HepG2 (cell line): ENCODE results near the gene PRUNE1. TPM values are rescaled to one million over a fixed set of nuclear protein-coding genes. Genes with fewer than 3 reads are reported as not detected.

Source experiments
- ATAC-seq: fragments of 200-7000 bp; cut with Tn5 transposase; 3 replicates; pipeline ENCODE4 v1.9.1; 2020; ENCODE audit warnings: mild to moderate bottlenecking, moderate library complexity
- BruUV-seq: library from RNA; stranded (reverse); fragments of 400-500 nt; replicated peaks from 2 replicates; lab custom pipeline; 2021; lab: Mats Ljungman, UMichigan
- CTCF ChIA-PET: fragments of 300-600 bp; formaldehyde crosslinking; extraction: SDS; loops from one replicate; lab custom pipeline; 2021; ENCODE audit warnings: low total read pairs, inconsistent platforms, low intra/inter-chr PET ratio; lab: Yijun Ruan, JAX
- POLR2A ChIA-PET: fragments of 350-600 bp; sonication (Branson Sonifier 250); formaldehyde crosslinking; loops from one replicate; lab custom pipeline; 2020; ENCODE audit warnings: antibody characterized with exemption, inconsistent platforms; lab: Yijun Ruan, JAX
- DNase-seq: peaks from one replicate; pipeline ENCODE4 v3.0.0-alpha.2; 2015; ENCODE audit warnings: low spot score
- FAIRE-seq: peaks from 3 replicates; lab custom pipeline; 2011; peaks lifted over from hg19 to GRCh38; lab: Jason Lieb, UNC
- H2AFZ ChIP-seq: one replicate; pipeline ENCODE4 v1.6.1; 2011; ENCODE audit warnings: low read length, inconsistent platforms
- H3K27ac ChIP-seq: fragments of 300-600 bp; 3 replicates; pipeline ENCODE4 v1.8.0; 2011; ENCODE audit warnings: mixed run types, mild to moderate bottlenecking, mixed read lengths, low read length, inconsistent platforms; ENCODE audit not compliant: insufficient read depth; ENCODE audit errors: extremely low read length
- H3K27me3 ChIP-seq, 2 experiments: fragments of 200-600 bp in 1 of 2; 2 replicates in 1 of 2; 3 replicates in 1 of 2; pipeline versions ENCODE4 v1.6.0 to v1.8.0; 2011; ENCODE audit warnings: low read length in 2 of 2, mild to moderate bottlenecking in 2 of 2, moderate library complexity in 2 of 2, inconsistent platforms in 1 of 2; ENCODE audit not compliant: insufficient read depth in 2 of 2, control insufficient read depth in 1 of 2
- H3K36me3 ChIP-seq, 2 experiments: fragments of 200-600 bp in 1 of 2; replicated peaks in 1 of 2; 2 replicates in 1 of 2; 3 replicates in 1 of 2; pipeline versions ENCODE4 v1.5.1 to v1.8.0; 2011; ENCODE audit warnings: low read length in 2 of 2, inconsistent platforms in 1 of 2; ENCODE audit not compliant: insufficient read depth in 2 of 2, control insufficient read depth in 1 of 2
- H3K4me1 ChIP-seq: 2 replicates; pipeline ENCODE4 v1.5.1; 2012; ENCODE audit warnings: low read length, inconsistent platforms; ENCODE audit not compliant: insufficient read depth
- H3K4me2 ChIP-seq: 2 replicates; pipeline ENCODE4 v1.6.0; 2011; ENCODE audit warnings: low read depth, low read length, inconsistent platforms
- H3K4me3 ChIP-seq, 3 experiments: fragments of 200-600 bp in 1 of 3; sonication (generic), shearing (Covaris generic) in 1 of 3; replicated peaks in 1 of 3; 2 replicates each; pipeline ENCODE4 v1.5.1; 2011 to 2016; ENCODE audit warnings: low read length in 3 of 3, inconsistent platforms in 2 of 3, low read depth in 2 of 3, mild to moderate bottlenecking in 2 of 3, control low read depth in 1 of 3, mixed read lengths in 1 of 3; ENCODE audit not compliant: insufficient read depth in 1 of 3
- H3K79me2 ChIP-seq: one replicate; pipeline ENCODE4 v1.6.1; 2011; ENCODE audit warnings: low read length, inconsistent platforms; ENCODE audit not compliant: insufficient read depth
- H3K9ac ChIP-seq: 2 replicates; pipeline ENCODE4 v1.6.0; 2011; ENCODE audit warnings: mild to moderate bottlenecking, low read depth, low read length, inconsistent platforms; ENCODE audit not compliant: insufficient read depth
- H3K9me3 ChIP-seq: 2 replicates; pipeline ENCODE4 v1.5.1; 2012; ENCODE audit warnings: mild to moderate bottlenecking, low read length
- H4K20me1 ChIP-seq: 2 replicates; pipeline ENCODE4 v1.6.0; 2011; ENCODE audit warnings: inconsistent platforms, mild to moderate bottlenecking, low read length, moderate library complexity; ENCODE audit not compliant: insufficient read depth
- CTCF ChIP-seq: sonication (generic); formaldehyde crosslinking; IDR thresholded peaks from 2 replicates; pipeline ENCODE4 v1.5.0; 2020; ENCODE audit warnings: mild to moderate bottlenecking, missing genetic modification reagents, moderate library complexity
- FOXK1 ChIP-seq: sonication (generic); formaldehyde crosslinking; IDR thresholded peaks from 2 replicates; pipeline ENCODE4 v1.4.0; 2020; ENCODE audit warnings: low read depth, missing genetic modification reagents, borderline replicate concordance
- IRF2 ChIP-seq: IDR thresholded peaks from 2 replicates; pipeline ENCODE4 v1.6.1; 2018; ENCODE audit warnings: missing genetic modification reagents, missing compliant biosample characterization
- KDM1A ChIP-seq: IDR thresholded peaks from 2 replicates; pipeline ENCODE4 v1.6.1; 2016; ENCODE audit warnings: missing compliant biosample characterization
- POLR2AphosphoS5 ChIP-seq: IDR thresholded peaks from 2 replicates; pipeline ENCODE4 v1.6.1; 2012; ENCODE audit warnings: low read depth, low read length
- RELA ChIP-seq: sonication (generic); formaldehyde crosslinking; IDR thresholded peaks from 2 replicates; pipeline ENCODE4 v1.4.0; 2020; ENCODE audit warnings: missing genetic modification reagents
- SAP130 ChIP-seq: IDR thresholded peaks from 2 replicates; pipeline ENCODE4 v1.6.1; 2016; ENCODE audit warnings: low read depth
- SMC3 ChIP-seq: IDR thresholded peaks from 2 replicates; pipeline ENCODE4 v1.6.1; 2011; ENCODE audit warnings: low read length, improper control_type of control experiment
- THAP11 ChIP-seq: IDR thresholded peaks from 2 replicates; pipeline ENCODE4 v1.6.1; 2016; ENCODE audit warnings: missing biosample characterization, missing genetic modification reagents
- XRCC5 ChIP-seq: fragments of 200-400 bp; formaldehyde crosslinking; optimal IDR thresholded peaks from 2 replicates; pipeline ENCODE3; 2017; ENCODE audit warnings: mild to moderate bottlenecking, low read length
- ZNF781 ChIP-seq: sonication (generic); formaldehyde crosslinking; IDR thresholded peaks from 2 replicates; pipeline ENCODE4 v1.5.1; 2020; ENCODE audit warnings: borderline replicate concordance, mild to moderate bottlenecking, missing genetic modification reagents; ENCODE audit errors: not compliant biosample characterization
- WGBS: methylation state at CpG from one replicate; pipeline ENCODE4 v1.1.6; 2017; ENCODE audit warnings: low lambda C conversion rate; 5-methylcytosine and 5-hydroxymethylcytosine counted together
- in situ Hi-C: cut with HindIII; loops from 2 replicates; pipeline ENCODE4 v1.10.0; 2017; ENCODE audit warnings: low pct_unique_long_range_greater_than_20kb; ENCODE audit not compliant: extremely low pct_ligation_motif_present
- intact Hi-C: fragments of 100-400 bp; cut with micrococcal nuclease; formaldehyde crosslinking; loops from one replicate; pipeline ENCODE4 v1.10.0; 2022; ENCODE audit not compliant: unreplicated experiment
- polyA plus RNA-seq, 8 experiments: library from polyadenylated mRNA; depleted of rRNA in 3 of 8; stranded (reverse) in 7 of 8; unstranded in 1 of 8; fragments of >200 nt; fragmentation: Illumina TruSeq in 4 of 8; extraction: Trizol in 4 of 8; gene quantifications; 2 replicates each; pipeline versions ENCODE4 v1.2.1 to v1.2.3, GENCODE V29; 2011 to 2016; ENCODE audit warnings: low read depth in 4 of 8, missing spikeins in 1 of 8, mixed read lengths in 1 of 8; ENCODE audit not compliant: insufficient read depth in 1 of 8
- total RNA-seq, 5 experiments: library from RNA; depleted of rRNA; stranded (reverse); fragments of >200 nt; fragmentation: Illumina TruSeq; extraction: Trizol; gene quantifications; 2 replicates each; pipeline ENCODE4 v1.2.3, GENCODE V29; 2016; ENCODE audit warnings: low read depth in 1 of 5
- TF ChIP-seq, protein P1 (sequence below): sonication (generic); formaldehyde crosslinking; IDR thresholded peaks from 2 replicates; pipeline ENCODE4 v1.4.0; 2020; ENCODE audit warnings: mild to moderate bottlenecking, missing genetic modification reagents, borderline replicate concordance
- TF ChIP-seq, protein P2 (sequence below), 2 experiments: fragments of 450-650 bp in 1 of 2; sonication (generic) in 1 of 2; formaldehyde crosslinking; IDR thresholded peaks; 2 replicates each; pipeline versions ENCODE4 v1.5.0 to v1.8.0; 2020 to 2022; ENCODE audit warnings: mild to moderate bottlenecking in 1 of 2, missing genetic modification reagents in 1 of 2
- TF ChIP-seq, protein P3 (sequence below): sonication (generic); formaldehyde crosslinking; IDR thresholded peaks from 2 replicates; pipeline ENCODE4 v1.4.0; 2020; ENCODE audit warnings: missing genetic modification reagents

PRUNE1 gene
- total and polyA plus RNA-seq, 2 of the 13 experiments (the other 11 are each of a cell fraction or from before 2014, with no cell fraction given) = 19.0 to 31.9 TPM

- H3K4me2 ChIP-seq = no peak overlapping the region
- ChIA-PET POLR2A (interaction anchor here (1.0 kb wide), 1 partner anchor 11 kb away, joined by 3 read pairs; no protein-coding TSS in a partner anchor), CTCF (interaction anchor here (1.3 to 2.2 kb wide), 3 partner anchors 11 to 132 kb away, joined by 3 to 10 read pairs (median 5); partner anchors contain the start of gene TNFAIP8L2)
- H3K4me3 ChIP-seq = no peak overlapping the region
- WGBS = 76% methylated on average over 6 of the region's 6 CpGs
- FAIRE-seq (peak; percentile 39), DNase-seq (peak; percentile 58), ATAC-seq (peak; percentile 97)
- H3K9me3 ChIP-seq = no peaks in the 10 kb centered on the region
- peaks cover 9 to 38% of the 10 kb centered on the region in 2 experiments for H3K36me3 ChIP-seq
- H4K20me1 ChIP-seq = no peaks in the 10 kb centered on the region
- no peak overlapping the region for H2AFZ ChIP-seq
- no peak overlapping the region for H3K27ac ChIP-seq
- H3K9ac ChIP-seq = no peak overlapping the region
- no peaks in the 10 kb centered on the region for H3K79me2 ChIP-seq
- no TSS peak for BruUV-seq
- in situ Hi-C loops = no loop called here
- no peaks in the 10 kb centered on the region for H3K4me1 ChIP-seq
- intact Hi-C loops = loop anchor here (1.0 to 2.0 kb wide), 3 partner anchors 24 to 132 kb away; partner anchors contain the start of genes SEMA6C and TNFAIP8L2
- H3K27me3 ChIP-seq = no peaks in the 10 kb centered on the region
- TF ChIP-seq, protein P1, sequence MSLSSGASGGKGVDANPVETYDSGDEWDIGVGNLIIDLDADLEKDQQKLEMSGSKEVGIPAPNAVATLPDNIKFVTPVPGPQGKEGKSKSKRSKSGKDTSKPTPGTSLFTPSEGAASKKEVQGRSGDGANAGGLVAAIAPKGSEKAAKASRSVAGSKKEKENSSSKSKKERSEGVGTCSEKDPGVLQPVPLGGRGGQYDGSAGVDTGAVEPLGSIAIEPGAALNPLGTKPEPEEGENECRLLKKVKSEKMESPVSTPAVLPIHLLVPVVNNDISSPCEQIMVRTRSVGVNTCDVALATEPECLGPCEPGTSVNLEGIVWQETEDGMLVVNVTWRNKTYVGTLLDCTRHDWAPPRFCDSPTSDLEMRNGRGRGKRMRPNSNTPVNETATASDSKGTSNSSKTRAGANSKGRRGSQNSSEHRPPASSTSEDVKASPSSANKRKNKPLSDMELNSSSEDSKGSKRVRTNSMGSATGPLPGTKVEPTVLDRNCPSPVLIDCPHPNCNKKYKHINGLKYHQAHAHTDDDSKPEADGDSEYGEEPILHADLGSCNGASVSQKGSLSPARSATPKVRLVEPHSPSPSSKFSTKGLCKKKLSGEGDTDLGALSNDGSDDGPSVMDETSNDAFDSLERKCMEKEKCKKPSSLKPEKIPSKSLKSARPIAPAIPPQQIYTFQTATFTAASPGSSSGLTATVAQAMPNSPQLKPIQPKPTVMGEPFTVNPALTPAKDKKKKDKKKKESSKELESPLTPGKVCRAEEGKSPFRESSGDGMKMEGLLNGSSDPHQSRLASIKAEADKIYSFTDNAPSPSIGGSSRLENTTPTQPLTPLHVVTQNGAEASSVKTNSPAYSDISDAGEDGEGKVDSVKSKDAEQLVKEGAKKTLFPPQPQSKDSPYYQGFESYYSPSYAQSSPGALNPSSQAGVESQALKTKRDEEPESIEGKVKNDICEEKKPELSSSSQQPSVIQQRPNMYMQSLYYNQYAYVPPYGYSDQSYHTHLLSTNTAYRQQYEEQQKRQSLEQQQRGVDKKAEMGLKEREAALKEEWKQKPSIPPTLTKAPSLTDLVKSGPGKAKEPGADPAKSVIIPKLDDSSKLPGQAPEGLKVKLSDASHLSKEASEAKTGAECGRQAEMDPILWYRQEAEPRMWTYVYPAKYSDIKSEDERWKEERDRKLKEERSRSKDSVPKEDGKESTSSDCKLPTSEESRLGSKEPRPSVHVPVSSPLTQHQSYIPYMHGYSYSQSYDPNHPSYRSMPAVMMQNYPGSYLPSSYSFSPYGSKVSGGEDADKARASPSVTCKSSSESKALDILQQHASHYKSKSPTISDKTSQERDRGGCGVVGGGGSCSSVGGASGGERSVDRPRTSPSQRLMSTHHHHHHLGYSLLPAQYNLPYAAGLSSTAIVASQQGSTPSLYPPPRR (CRISPR knock-in tag) = no peak
- TF ChIP-seq, protein P2, sequence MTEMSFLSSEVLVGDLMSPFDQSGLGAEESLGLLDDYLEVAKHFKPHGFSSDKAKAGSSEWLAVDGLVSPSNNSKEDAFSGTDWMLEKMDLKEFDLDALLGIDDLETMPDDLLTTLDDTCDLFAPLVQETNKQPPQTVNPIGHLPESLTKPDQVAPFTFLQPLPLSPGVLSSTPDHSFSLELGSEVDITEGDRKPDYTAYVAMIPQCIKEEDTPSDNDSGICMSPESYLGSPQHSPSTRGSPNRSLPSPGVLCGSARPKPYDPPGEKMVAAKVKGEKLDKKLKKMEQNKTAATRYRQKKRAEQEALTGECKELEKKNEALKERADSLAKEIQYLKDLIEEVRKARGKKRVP (CRISPR knock-in tag; IDR thresholded peaks at IDR 0.05) = no peak
- TF ChIP-seq IRF2 = 0 out of 2 replicates have a peak, but pooled peaks have one; percentile 18
- peak; percentile 91 for TF ChIP-seq CTCF (CRISPR knock-in tag)
- peak; percentile 72 for TF ChIP-seq SMC3
- 0 out of 2 replicates have a peak, but pooled peaks have one; percentile 20 for TF ChIP-seq THAP11
- TF ChIP-seq, protein P3, sequence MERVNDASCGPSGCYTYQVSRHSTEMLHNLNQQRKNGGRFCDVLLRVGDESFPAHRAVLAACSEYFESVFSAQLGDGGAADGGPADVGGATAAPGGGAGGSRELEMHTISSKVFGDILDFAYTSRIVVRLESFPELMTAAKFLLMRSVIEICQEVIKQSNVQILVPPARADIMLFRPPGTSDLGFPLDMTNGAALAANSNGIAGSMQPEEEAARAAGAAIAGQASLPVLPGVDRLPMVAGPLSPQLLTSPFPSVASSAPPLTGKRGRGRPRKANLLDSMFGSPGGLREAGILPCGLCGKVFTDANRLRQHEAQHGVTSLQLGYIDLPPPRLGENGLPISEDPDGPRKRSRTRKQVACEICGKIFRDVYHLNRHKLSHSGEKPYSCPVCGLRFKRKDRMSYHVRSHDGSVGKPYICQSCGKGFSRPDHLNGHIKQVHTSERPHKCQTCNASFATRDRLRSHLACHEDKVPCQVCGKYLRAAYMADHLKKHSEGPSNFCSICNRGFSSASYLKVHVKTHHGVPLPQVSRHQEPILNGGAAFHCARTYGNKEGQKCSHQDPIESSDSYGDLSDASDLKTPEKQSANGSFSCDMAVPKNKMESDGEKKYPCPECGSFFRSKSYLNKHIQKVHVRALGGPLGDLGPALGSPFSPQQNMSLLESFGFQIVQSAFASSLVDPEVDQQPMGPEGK (CRISPR knock-in tag) = 0 out of 2 replicates have a peak, but pooled peaks have one; percentile 27
- no peak for TF ChIP-seq FOXK1 (CRISPR knock-in tag)
- peak; percentile 25 for TF ChIP-seq ZNF781 (CRISPR knock-in tag)
- no peak for TF ChIP-seq RELA (CRISPR knock-in tag)
- TF ChIP-seq XRCC5 = peak; percentile 66
- TF ChIP-seq SAP130 = peak; percentile 29; the same call in 1 of the 2 replicates
- TF ChIP-seq KDM1A = no peak
- no peak for TF ChIP-seq POLR2AphosphoS5
Measured at GRCh38 chr1:151024540-151025146, 16.4 kb downstream of the PRUNE1 start.
